Loucy (cell line): ENCODE data around the gene BCL11A.
A peak's percentile ranks its signal among the peaks of the same experiment; 100 is the strongest.

ENCODE experiments used
- H2AFZ ChIP-seq: fragments of 200-600 bp; sonication (generic); 2 replicates; pipeline ENCODE4 v1.6.0; 2016; ENCODE audit warnings: antibody characterized with exemption, mild to moderate bottlenecking, low read length, moderate library complexity
- H3F3A ChIP-seq: fragments of 200-600 bp; 2 replicates; pipeline ENCODE4 v1.6.0; 2016; ENCODE audit warnings: antibody characterized with exemption, low read depth, mild to moderate bottlenecking
- H3K27me3 ChIP-seq: fragments of 200-600 bp; sonication (generic); 2 replicates; pipeline ENCODE4 v1.6.1; 2014; ENCODE audit warnings: low read length, mild to moderate bottlenecking; ENCODE audit not compliant: insufficient read depth, poor library complexity, severe bottlenecking
- H3K36me3 ChIP-seq: fragments of 200-600 bp; sonication (generic); 2 replicates; pipeline ENCODE4 v1.6.1; 2016; ENCODE audit warnings: low read length; ENCODE audit not compliant: insufficient read depth
- H3K4me1 ChIP-seq: fragments of 200-600 bp; sonication (generic); 2 replicates; pipeline ENCODE4 v1.5.1; 2014; ENCODE audit warnings: low read length, mild to moderate bottlenecking; ENCODE audit not compliant: insufficient read depth, poor library complexity, severe bottlenecking
- H3K4me2 ChIP-seq: fragments of 200-600 bp; sonication (generic); 2 replicates; pipeline ENCODE4 v1.6.0; 2014; ENCODE audit warnings: antibody characterized with exemption, low read length, low read depth, mild to moderate bottlenecking; ENCODE audit not compliant: poor library complexity, severe bottlenecking
- H3K4me3 ChIP-seq: fragments of 200-600 bp; sonication (generic); 2 replicates; pipeline ENCODE4 v1.5.1; 2014; ENCODE audit warnings: low read length, mild to moderate bottlenecking, mixed read lengths; ENCODE audit not compliant: poor library complexity, severe bottlenecking
- H3K79me2 ChIP-seq: fragments of 200-600 bp; sonication (generic); 2 replicates; pipeline ENCODE4 v1.6.1; 2014; ENCODE audit warnings: low read length; ENCODE audit not compliant: insufficient read depth
- H3K9ac ChIP-seq: fragments of 200-600 bp; sonication (generic); 2 replicates; pipeline ENCODE4 v1.6.0; 2014; ENCODE audit warnings: mild to moderate bottlenecking, low read depth, low read length, moderate library complexity; ENCODE audit not compliant: poor library complexity, severe bottlenecking
- H3K9me2 ChIP-seq: fragments of 200-600 bp; sonication (generic); replicated peaks from 2 replicates; pipeline ENCODE4 v1.6.1; 2016; ENCODE audit warnings: low read depth, low read length, mixed read lengths
- H3K9me3 ChIP-seq: fragments of 200-600 bp; sonication (generic); 2 replicates; pipeline ENCODE4 v1.6.1; 2014; ENCODE audit warnings: mild to moderate bottlenecking, antibody characterized with exemption, low read length, low read depth; ENCODE audit not compliant: insufficient read depth
- H4K20me1 ChIP-seq: fragments of 200-600 bp; sonication (generic); 2 replicates; pipeline ENCODE4 v1.6.0; 2014; ENCODE audit warnings: antibody characterized with exemption, low read length, mild to moderate bottlenecking; ENCODE audit not compliant: insufficient read depth, poor library complexity, severe bottlenecking
- CTCF ChIP-seq: fragments of 200-600 bp; sonication (generic); conservative IDR thresholded peaks from 2 replicates; pipeline ENCODE4 v1.5.1; 2014; ENCODE audit warnings: mild to moderate bottlenecking, antibody characterized with exemption, low read length
- EZH2phosphoT487 ChIP-seq: fragments of 200-600 bp; IDR thresholded peaks from 2 replicates; pipeline ENCODE4 v1.6.1; 2018; ENCODE audit warnings: antibody characterized with exemption, mild to moderate bottlenecking, moderate library complexity, borderline replicate concordance

Gene BCL11A

GRCh38 chr2:60554646-60555065, 1.2 kb upstream of the BCL11A start:
- H3K79me2 ChIP-seq: peaks cover 34% of the 10 kb centered on the region
- no peaks in the 10 kb centered on the region for H3K36me3 ChIP-seq
- peak overlapping the region; percentile 88 for H2AFZ ChIP-seq
- peaks cover 32% of the 10 kb centered on the region for H3K27me3 ChIP-seq
- H3K4me3 ChIP-seq: peak overlapping the region; percentile 93
- H3K4me1 ChIP-seq: peaks cover 19% of the 10 kb centered on the region
- H3F3A ChIP-seq: no peaks in the 10 kb centered on the region
- no peaks in the 10 kb centered on the region for H3K9me2 ChIP-seq
- TF ChIP-seq CTCF: no peak
- no peak for TF ChIP-seq EZH2phosphoT487
- peak overlapping the region; percentile 80 for H3K4me2 ChIP-seq
- H3K9me3 ChIP-seq: no peaks in the 10 kb centered on the region
- peaks cover 18% of the 10 kb centered on the region for H4K20me1 ChIP-seq
- peak overlapping the region; percentile 72 for H3K9ac ChIP-seq

GRCh38 chr2:60554074-60554645, 706 bp upstream of the BCL11A start:
- Histone ChIP-seq H4K20me1 (peaks cover 23% of the 10 kb centered on the region), H3K9me2 (no peaks in the 10 kb centered on the region), H3K27me3 (peaks cover 37% of the 10 kb centered on the region), H3K79me2 (peaks cover 39% of the 10 kb centered on the region), H3F3A (no peaks in the 10 kb centered on the region), H3K9ac (peak overlapping the region; percentile 72), H2AFZ (peak overlapping the region; percentile 88), H3K4me2 (peak overlapping the region; percentile 80), H3K9me3 (no peaks in the 10 kb centered on the region), H3K36me3 (no peaks in the 10 kb centered on the region), H3K4me1 (peaks cover 21% of the 10 kb centered on the region), H3K4me3 (peak overlapping the region; percentile 93)
- no peak for TF ChIP-seq CTCF
- TF ChIP-seq EZH2phosphoT487: no peak

GRCh38 chr2:60552851-60553494, 481 bp downstream of the BCL11A start:
- Histone ChIP-seq H2AFZ (peak overlapping the region; percentile 48), H3K4me2 (peak overlapping the region; percentile 80), H3K79me2 (peaks cover 51% of the 10 kb centered on the region), H3K4me3 (peak overlapping the region; percentile 93), H3F3A (no peaks in the 10 kb centered on the region), H3K4me1 (peaks cover 28% of the 10 kb centered on the region), H3K9me3 (no peaks in the 10 kb centered on the region), H3K36me3 (no peaks in the 10 kb centered on the region), H3K9ac (peak overlapping the region; percentile 80), H3K9me2 (no peaks in the 10 kb centered on the region), H3K27me3 (peaks cover 48% of the 10 kb centered on the region), H4K20me1 (peaks cover 34% of the 10 kb centered on the region)
- TF ChIP-seq CTCF (no peak), EZH2phosphoT487 (no peak)
